ENCODE measurements around the gene GPR153.
A peak's percentile ranks its signal among the peaks of the same experiment; 100 is the strongest.

GPR153 gene

GRCh38 chr1:6210591-6211355 is 50.1 kb downstream of the GPR153 start:
- DNase-seq (ENCODE audit: extremely low read depth, low read depth) = no peak
- TF ChIP-seq, protein P1, sequence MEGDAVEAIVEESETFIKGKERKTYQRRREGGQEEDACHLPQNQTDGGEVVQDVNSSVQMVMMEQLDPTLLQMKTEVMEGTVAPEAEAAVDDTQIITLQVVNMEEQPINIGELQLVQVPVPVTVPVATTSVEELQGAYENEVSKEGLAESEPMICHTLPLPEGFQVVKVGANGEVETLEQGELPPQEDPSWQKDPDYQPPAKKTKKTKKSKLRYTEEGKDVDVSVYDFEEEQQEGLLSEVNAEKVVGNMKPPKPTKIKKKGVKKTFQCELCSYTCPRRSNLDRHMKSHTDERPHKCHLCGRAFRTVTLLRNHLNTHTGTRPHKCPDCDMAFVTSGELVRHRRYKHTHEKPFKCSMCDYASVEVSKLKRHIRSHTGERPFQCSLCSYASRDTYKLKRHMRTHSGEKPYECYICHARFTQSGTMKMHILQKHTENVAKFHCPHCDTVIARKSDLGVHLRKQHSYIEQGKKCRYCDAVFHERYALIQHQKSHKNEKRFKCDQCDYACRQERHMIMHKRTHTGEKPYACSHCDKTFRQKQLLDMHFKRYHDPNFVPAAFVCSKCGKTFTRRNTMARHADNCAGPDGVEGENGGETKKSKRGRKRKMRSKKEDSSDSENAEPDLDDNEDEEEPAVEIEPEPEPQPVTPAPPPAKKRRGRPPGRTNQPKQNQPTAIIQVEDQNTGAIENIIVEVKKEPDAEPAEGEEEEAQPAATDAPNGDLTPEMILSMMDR (IDR thresholded peaks at IDR 0.05; ENCODE audit: low read depth, low read length) = no peak

DNA sequence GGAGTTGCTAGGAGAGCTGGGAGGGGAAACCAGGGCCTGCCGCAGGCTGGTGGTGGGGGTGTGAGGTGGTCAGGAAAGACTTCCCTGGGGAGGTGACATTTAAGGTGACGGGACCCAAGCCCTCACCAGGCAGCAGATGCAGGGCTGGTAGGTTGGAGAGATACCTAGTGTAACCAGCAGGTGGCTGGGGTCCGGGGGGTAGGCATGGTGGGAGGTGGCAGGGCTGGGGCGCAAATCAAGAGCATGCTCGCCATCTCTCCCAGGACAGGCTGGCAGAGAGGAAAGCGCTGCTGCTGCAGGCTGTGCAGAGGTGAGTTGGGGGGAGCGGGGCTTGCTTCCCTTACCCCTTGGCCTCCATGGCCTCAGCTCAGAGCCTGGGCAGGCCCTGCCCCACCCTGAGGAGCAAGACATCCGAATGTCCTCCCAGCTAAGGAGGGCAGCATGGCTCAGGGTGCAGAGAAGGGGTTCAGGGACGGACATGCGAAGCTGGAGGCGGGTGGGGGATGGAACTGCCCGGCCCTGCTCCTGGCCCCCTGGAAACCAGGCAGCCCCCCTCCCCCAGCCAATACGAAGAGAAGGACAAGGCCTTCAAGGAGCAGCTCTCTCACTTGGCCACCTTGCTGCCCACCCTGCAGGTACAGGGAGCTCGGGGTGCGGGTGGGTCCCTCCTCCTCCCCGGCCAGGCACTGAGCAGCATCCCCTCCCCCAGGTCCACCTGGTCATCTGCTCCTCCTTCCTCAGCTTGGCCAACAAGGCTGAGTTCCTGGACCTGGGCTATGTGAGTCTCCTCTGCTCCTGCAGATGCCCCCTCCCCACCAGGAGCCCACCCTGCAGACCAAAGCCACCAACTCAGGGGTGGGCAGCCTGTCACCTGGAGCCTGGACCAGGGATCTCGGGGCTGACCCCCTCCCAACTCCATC is 51.0 kb downstream of the GPR153 start:
- TF ChIP-seq, protein P1 (IDR thresholded peaks at IDR 0.05; ENCODE audit: low read depth, low read length) = peak; percentile 12
- DNase-seq (ENCODE audit: extremely low read depth, low read depth) = no peak

DNA sequence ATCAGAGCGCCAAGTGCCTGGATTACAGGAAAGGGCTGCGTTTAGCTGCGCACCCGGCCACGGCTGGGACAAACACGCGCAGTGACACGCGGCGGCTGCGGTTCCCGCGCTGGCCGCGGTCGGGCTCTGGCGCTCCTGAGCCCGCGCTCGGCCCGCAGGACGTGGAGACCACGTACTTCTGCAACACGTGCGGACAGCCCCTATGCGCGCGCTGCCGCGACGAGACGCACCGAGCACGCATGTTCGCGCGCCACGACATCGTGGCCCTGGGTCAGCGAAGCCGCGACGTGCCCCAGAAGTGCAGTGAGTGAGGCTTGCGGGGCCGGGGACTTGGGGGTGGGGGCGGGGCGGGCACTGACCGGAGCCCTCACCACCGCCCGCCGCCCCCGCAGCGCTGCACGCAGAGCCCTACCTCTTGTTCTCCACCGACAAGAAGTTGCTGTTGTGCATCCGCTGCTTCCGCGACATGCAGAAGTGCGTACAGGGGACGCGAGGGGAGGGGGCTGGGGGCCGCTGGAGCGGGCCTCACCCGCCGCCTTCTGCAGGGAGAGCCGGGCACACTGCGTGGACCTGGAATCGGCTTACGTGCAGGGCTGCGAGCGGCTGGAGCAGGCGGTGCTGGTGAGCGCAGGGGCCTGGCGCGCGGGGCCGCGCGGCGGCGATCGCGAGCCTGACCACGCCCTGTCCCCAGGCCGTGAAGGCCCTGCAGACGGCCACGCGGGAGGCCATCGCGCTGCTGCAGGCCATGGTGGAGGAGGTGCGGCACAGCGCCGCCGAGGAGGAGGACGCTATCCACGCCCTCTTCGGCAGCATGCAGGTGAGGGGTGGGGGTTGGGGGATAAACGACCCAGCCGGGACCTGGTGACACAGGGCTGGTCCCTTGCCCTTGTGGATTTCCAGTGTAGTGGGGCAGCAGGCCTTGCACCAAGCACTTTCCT is 51.9 kb downstream of the GPR153 start:
- TF ChIP-seq, protein P1 (IDR thresholded peaks at IDR 0.05; ENCODE audit: low read depth, low read length) = peak; percentile 30

GRCh38 chr1:6207921-6208320 is 53.0 kb downstream of the GPR153 start:
- DNase-seq (ENCODE audit: extremely low read depth, low read depth) = no peak
- TF ChIP-seq, protein P1 (IDR thresholded peaks at IDR 0.05; ENCODE audit: low read depth, low read length) = no peak

More for the DNA sequence above, 51.9 kb downstream of the GPR153 start:
- no peak for DNase-seq (ENCODE audit: extremely low read depth, low read depth)

DNA sequence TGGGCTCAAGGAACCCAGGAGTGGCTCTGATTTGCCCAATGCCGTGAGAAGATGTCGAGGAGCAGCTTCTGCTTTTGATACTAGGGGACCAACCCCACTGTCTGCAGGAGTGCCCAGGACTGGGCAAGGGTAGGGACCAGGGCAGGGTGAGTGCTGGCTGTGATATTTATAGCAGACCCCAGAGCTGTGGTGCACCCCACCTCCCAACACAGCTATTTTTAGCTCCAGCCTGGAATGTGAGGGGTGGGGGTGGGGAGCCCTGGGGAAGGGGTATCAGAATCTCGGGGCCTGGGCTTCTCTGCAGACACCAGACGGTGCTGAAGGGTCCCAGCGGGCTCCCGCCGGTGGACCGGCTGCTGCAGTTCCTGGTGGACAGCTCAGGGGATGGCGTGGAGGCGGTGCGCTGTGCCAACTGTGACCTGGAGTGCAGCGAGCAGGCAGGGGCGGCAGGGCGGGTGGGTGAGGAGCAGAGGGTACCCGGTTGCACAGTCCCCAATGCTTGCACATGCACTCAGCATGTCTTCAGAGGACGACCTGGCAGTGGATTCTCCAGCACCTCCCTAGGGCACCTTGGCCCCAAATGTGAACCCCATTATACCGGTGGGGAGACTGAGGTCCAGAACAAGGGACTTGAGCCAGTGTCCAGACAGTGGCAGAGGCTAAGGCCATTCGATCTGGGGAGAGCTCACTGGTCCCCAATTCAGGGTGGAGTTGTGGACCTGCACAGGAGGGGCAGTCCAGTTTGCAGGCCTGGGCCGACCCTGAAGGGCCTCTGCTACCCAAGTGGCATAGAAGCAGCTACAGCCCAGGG is 53.6 kb downstream of the GPR153 start:
- TF ChIP-seq, protein P1 (IDR thresholded peaks at IDR 0.05; ENCODE audit: low read depth, low read length) = no peak
- DNase-seq (ENCODE audit: extremely low read depth, low read depth) = no peak

DNA sequence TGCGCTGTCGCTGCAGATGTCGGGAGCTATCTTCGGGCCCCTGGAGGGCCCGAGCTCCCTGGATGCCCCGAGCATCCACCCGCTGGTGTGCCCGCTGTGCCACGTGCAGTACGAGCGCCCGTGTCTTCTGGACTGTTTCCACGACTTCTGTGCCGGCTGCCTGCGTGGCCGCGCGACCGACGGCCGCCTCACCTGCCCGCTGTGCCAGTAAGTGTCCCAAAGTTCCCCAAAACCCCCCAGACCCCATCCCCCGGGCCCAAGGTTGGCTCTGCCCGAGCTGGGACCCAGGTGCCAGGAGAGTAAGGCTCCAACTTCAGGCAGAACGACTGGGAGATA is 54.4 kb downstream of the GPR153 start:
- TF ChIP-seq, protein P1 (IDR thresholded peaks at IDR 0.05; ENCODE audit: low read depth, low read length) = no peak
- no peak for DNase-seq (ENCODE audit: extremely low read depth, low read depth)
